Subcutaneous adipose tissue (tissue), 4 donors: ENCODE data around the gene ADGRL4. TPM values are rescaled to one million over a fixed set of nuclear protein-coding genes. Genes with fewer than 3 reads are reported as not detected.

Experiments
- total RNA-seq, 4 donors: library from RNA; depleted of rRNA; stranded (reverse); fragments of >200 nt; gene quantifications; one replicate each; pipeline ENCODE4 v1.1.0, GENCODE V29; 2016
- TF ChIP-seq, protein P1 (sequence below): fragments of 450-650 bp; IDR thresholded peaks from one replicate; pipeline ENCODE4 v1.5.1; 2016; ENCODE audit warnings: low read depth, mild to moderate bottlenecking, control low read depth, antibody characterized with exemption, moderate library complexity

Gene ADGRL4
- total RNA-seq, 4 donors from 2014 or later = 52.7 to 150 (median 89.3) TPM

DNA sequence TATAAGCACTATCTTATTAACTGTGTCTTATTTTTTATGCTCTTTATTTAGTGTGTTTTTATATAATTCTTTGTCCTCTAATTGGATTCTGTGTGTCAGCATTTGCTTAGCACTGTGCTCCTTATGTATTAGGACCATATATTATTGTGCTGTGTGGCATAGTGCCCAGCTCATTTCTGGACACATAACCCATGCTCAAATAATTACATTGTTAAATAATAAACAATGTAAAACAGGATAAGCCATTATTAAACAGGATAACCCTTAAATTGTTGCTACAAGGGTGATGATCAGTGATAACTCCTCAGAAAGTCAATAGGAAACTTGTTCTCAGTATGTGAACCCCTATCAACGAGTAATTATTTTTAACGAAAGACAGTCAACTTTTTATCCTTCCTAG lies 150.4 kb downstream of the ADGRL4 start:
- TF ChIP-seq, protein P1, sequence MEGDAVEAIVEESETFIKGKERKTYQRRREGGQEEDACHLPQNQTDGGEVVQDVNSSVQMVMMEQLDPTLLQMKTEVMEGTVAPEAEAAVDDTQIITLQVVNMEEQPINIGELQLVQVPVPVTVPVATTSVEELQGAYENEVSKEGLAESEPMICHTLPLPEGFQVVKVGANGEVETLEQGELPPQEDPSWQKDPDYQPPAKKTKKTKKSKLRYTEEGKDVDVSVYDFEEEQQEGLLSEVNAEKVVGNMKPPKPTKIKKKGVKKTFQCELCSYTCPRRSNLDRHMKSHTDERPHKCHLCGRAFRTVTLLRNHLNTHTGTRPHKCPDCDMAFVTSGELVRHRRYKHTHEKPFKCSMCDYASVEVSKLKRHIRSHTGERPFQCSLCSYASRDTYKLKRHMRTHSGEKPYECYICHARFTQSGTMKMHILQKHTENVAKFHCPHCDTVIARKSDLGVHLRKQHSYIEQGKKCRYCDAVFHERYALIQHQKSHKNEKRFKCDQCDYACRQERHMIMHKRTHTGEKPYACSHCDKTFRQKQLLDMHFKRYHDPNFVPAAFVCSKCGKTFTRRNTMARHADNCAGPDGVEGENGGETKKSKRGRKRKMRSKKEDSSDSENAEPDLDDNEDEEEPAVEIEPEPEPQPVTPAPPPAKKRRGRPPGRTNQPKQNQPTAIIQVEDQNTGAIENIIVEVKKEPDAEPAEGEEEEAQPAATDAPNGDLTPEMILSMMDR = no peak

- TF ChIP-seq, protein P1 = no peak
Measured at GRCh38 chr1:78855258-78855657, 151.3 kb downstream of the ADGRL4 start.

GRCh38 chr1:78854556-78854955 lies 152.0 kb downstream of the ADGRL4 start:
- TF ChIP-seq, protein P1 = no peak

DNA sequence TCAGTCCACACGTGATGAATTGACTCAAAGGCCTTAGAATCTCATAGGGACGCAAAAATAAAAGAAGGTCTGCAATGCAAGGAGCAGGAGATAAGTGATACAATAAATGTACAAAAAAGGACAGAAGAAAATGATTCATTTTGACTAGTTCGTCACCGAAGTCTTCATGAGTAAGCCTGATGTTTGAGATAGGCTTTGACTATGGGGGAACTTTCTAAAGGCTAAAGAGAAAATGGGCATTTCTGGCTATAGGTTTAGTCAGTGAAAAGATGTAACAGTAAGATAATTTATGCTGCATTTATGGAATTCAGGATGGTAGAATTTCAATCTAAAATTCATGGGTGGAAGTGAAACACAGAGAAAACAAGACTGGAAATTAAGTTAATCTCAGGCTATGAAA lies 163.0 kb downstream of the ADGRL4 start:
- TF ChIP-seq, protein P1 = no peak

DNA sequence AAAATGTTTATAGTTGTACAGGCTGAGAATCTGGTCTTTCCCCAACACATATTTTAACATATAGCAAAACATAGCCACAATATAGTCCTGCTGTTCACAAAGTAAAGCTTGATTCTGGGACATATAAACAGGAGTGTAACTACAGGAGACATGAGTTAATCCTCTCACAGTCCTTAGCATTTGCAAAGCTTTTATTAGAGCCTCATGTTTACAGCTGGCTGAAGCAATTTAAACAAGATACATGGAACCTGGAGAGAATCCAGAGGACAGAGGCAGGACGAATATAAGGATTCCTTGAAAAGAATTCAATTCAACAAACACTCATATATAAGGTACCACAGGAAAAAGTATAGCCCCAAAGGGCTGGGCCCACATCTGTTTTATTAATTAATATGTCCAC lies 163.4 kb downstream of the ADGRL4 start:
- TF ChIP-seq, protein P1 = no peak

DNA sequence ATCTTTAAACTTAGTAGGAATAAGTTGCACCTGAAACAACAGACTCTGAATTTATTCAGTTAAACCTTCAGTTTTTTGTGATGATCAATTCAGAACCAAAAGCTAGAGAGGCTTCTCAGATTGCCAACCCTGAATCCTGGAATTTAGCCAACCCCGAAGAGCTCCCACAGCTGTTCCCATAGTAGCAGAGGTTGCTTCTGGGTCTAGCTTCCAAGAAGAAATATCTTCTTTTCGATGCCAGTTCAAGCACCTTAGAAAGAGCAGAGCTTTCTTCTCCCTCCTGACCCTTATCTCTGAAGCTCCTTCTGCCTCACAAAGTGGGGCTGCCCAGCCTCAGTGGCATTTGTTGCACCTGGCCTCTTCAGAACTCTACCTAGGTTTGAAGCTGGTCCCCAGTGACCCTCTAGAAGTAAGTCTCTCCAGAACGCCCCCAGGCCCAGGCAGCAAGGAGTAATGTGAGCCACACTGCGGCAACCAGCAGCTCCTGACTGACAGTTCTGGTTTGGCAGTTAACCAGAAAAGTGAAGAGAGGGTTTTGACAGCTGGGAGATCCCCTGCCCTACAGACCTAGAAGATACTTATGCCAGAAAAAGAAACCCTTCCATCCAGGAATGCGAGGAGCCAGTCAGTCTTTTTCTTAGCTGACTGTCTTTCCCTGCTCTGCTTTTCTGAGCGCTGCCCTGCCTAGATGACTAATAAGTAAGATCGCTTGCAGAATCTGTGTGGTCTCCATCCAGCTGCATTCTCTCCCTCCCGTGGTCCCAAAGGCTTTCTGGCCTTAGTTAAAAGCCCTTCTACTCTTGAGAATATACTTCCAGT lies 165.9 kb downstream of the ADGRL4 start:
- TF ChIP-seq, protein P1 = no peak
